ENCODE measurements around the gene EPHA2.

- TF ChIP-seq CTCF (IDR thresholded peaks at IDR 0.05; ENCODE audit: low read depth, low read length, missing input control) (peak; percentile 95), EGR1 (IDR thresholded peaks at IDR 0.05; ENCODE audit: low read depth in 2 of 2) (no peak), ZBTB33 (IDR thresholded peaks at IDR 0.05) (no peak), RAD21 (IDR thresholded peaks at IDR 0.05) (peak; percentile 93 to 95), REST (IDR thresholded peaks at IDR 0.05) (no peak)
Measured at GRCh38 chr1:16078925-16079656, 76.8 kb downstream of the EPHA2 start.

All from liver (tissue), 3 donors.